Left ventricle myocardium inferior (tissue), 1 donor: ENCODE results near the gene PACSIN3. TPM values are rescaled to one million over a fixed set of nuclear protein-coding genes. Genes with fewer than 3 reads are reported as not detected.

Experiments
- DNase-seq: peaks from one replicate; pipeline ENCODE4 v3.0.0-alpha.2; 2020
- H3K27ac ChIP-seq: fragments of 200-600 bp; replicated peaks from 2 replicates; pipeline ENCODE4 v1.8.0; 2021
- H3K27me3 ChIP-seq: fragments of 200-600 bp; 2 replicates; pipeline ENCODE4 v1.8.0; 2021; ENCODE audit warnings: low read depth
- H3K36me3 ChIP-seq: fragments of 200-600 bp; 2 replicates; pipeline ENCODE4 v1.8.0; 2021
- H3K4me1 ChIP-seq: fragments of 200-600 bp; 2 replicates; pipeline ENCODE4 v1.8.0; 2021
- H3K4me3 ChIP-seq: fragments of 200-600 bp; 2 replicates; pipeline ENCODE4 v1.8.0; 2021; ENCODE audit warnings: mild to moderate bottlenecking, moderate library complexity
- H3K9me3 ChIP-seq: fragments of 200-600 bp; replicated peaks from 2 replicates; pipeline ENCODE4 v1.8.0; 2021
- CTCF ChIP-seq: fragments of 200-600 bp; IDR thresholded peaks from 2 replicates; pipeline ENCODE4 v1.8.0; 2021; ENCODE audit warnings: antibody characterized with exemption, mild to moderate bottlenecking, borderline replicate concordance
- intact Hi-C: fragments of 100-400 bp; cut with micrococcal nuclease; formaldehyde crosslinking; loops from one replicate; pipeline ENCODE4 v1.11.0; 2022
- long read RNA-seq: library from polyadenylated mRNA; unstranded; transcript quantifications from one replicate; pipeline ENCODE4 v2.0.0, GENCODE V29; 2021
- total RNA-seq: library from RNA; stranded (reverse); fragmentation: NEBNext Ultra II Directional; extraction: Animal tissue kit (Norgen Biotek cat#: 25700); gene quantifications from one replicate; pipeline ENCODE4 v1.2.1, GENCODE V29; 2021
- donor health status: DM: no; HTN: yes; CAD: no; lungs with severe emphysema.

The PACSIN3 gene
- total RNA-seq: 198 TPM
- long read RNA-seq, transcript PACSIN3-201 (11 exons, 1,843 nt): major isoform, 149 of 188 reads
- long read RNA-seq, partial matches to known transcripts: 13 of 188 reads
- long read RNA-seq, other reads (novel, unspliced or antisense): 25 of 188 reads

- Histone ChIP-seq H3K4me3 (peak within 1 kb of the TSS; percentile 76), H3K9me3 (no peaks in the 10 kb centered on the region), H3K27me3 (peaks cover 32% of the 10 kb centered on the region), H3K4me1 (peaks cover 82% of the 10 kb centered on the region), H3K27ac (peak within 1 kb of the TSS; percentile 98), H3K36me3 (peaks cover 7% of the 10 kb centered on the region)
- intact Hi-C loops: no loop called here
- TF ChIP-seq CTCF: no peak
- peak; percentile 69 for DNase-seq
These were observed at the start of gene PACSIN3 for GRCh38 chr11:47186076-47186699. PACSIN3 (minus strand) TSS chr11:47186434; CDS start chr11:47182727, 3,707 bp downstream.

DNA sequence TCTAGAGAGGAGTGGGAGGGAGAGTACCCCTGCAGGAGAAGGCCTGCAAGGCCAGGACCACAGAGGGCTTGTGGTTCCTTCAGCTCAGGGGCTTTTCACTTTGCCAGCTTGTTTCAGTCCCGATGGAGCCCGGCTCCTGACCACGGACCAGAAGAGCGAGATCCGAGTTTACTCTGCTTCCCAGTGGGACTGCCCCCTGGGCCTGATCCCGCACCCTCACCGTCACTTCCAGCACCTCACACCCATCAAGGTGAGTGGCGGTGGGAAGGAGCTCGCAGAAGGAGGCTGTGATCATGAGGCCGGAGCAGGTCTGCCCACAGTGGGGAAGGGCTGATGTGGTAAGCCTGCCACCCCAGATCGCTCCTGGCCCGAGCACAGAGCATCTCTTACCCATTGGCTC, 48.9 kb upstream of the PACSIN3 start:
- TF ChIP-seq CTCF: no peak
- H3K4me3 ChIP-seq: no peak overlapping the region
- peaks cover 48% of the 10 kb centered on the region for H3K36me3 ChIP-seq
- peaks cover 39% of the 10 kb centered on the region for H3K4me1 ChIP-seq
- H3K9me3 ChIP-seq: no peaks in the 10 kb centered on the region
- H3K27ac ChIP-seq: peak overlapping the region; percentile 64
- H3K27me3 ChIP-seq: no peaks in the 10 kb centered on the region
- no peak for DNase-seq
- intact Hi-C loops: no loop called here

GRCh38 chr11:47234669-47235100, 48.5 kb upstream of the PACSIN3 start:
- intact Hi-C loops: no loop called here
- DNase-seq: no peak
- Histone ChIP-seq H3K27ac (peak overlapping the region; percentile 64), H3K4me3 (peak overlapping the region; percentile 37), H3K27me3 (no peaks in the 10 kb centered on the region), H3K9me3 (no peaks in the 10 kb centered on the region), H3K36me3 (peaks cover 48% of the 10 kb centered on the region), H3K4me1 (peaks cover 34% of the 10 kb centered on the region)
- no peak for TF ChIP-seq CTCF

DNA sequence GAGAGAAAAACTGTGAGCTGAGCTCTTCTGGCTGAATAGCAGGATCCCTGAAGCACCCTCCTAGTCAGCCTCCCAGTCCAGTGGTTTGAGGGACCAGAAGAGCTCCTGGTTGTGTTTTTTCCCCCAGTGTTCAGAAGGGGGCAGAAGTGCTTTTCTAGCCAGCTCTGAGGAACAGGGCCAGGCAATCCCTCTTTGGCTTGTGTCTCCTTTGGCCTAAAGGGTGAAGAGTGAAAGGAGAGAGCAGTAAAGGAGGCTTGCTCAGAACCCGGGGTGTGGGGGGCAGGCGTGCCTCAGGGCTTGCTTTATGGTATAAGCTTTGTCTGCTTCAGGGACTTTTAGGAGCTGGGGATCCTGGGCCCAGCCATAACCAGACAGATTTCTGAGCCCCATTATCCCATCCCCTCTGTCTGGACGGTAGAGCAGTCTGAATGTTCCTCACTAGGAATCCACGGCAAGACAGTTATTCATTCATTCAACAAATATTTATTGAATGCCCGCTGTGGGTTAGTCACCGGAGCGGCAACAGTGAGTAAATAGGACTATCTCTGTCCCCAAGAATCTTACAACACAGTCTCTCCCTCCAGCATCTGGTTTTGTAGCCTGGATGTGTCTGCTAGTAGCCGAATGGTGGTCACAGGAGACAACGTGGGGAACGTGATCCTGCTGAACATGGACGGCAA, 47.9 kb upstream of the PACSIN3 start:
- peaks cover 42% of the 10 kb centered on the region for H3K36me3 ChIP-seq
- peak; percentile 54 for TF ChIP-seq CTCF
- H3K4me1 ChIP-seq: peaks cover 28% of the 10 kb centered on the region
- DNase-seq: peak; percentile 33
- no peaks in the 10 kb centered on the region for H3K9me3 ChIP-seq
- no peaks in the 10 kb centered on the region for H3K27me3 ChIP-seq
- peak overlapping the region; percentile 64 for H3K27ac ChIP-seq
- intact Hi-C loops: no loop called here
- H3K4me3 ChIP-seq: peak overlapping the region; percentile 37

- H3K27me3 ChIP-seq: no peaks in the 10 kb centered on the region
- H3K9me3 ChIP-seq: no peaks in the 10 kb centered on the region
- no peak for DNase-seq
- TF ChIP-seq CTCF: no peak
- H3K36me3 ChIP-seq: peaks cover 41% of the 10 kb centered on the region
- intact Hi-C loops: no loop called here
- no peak overlapping the region for H3K27ac ChIP-seq
- peaks cover 18% of the 10 kb centered on the region for H3K4me1 ChIP-seq
- no peak overlapping the region for H3K4me3 ChIP-seq
These were observed 46.8 kb upstream of the PACSIN3 start for GRCh38 chr11:47233051-47233450.
